ENCODE results near the gene ENPP3.
A peak's percentile ranks its signal among the peaks of the same experiment; 100 is the strongest.
"Not testable (repeated sequence)": the region's sequence is repeated elsewhere in the genome, so short reads cannot be mapped to it uniquely, and the experiment has no call there.

Gene ENPP3

DNA sequence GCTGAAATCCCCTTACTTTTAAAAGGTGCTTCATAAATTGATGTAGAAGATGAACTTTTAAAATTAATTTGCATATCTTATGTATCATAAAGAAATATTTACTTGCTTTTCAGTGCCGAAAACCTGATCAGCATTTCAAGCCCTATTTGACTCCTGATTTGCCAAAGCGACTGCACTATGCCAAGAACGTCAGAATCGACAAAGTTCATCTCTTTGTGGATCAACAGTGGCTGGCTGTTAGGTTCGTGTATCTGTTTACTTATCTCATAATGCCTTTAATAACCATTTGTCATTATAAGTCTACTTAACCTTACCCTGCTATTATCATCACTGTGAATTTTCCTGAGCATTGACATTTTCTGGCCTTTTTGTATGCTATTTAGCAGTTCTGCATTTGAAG lies 56.3 kb downstream of the ENPP3 start:
- TF ChIP-seq, protein P1, sequence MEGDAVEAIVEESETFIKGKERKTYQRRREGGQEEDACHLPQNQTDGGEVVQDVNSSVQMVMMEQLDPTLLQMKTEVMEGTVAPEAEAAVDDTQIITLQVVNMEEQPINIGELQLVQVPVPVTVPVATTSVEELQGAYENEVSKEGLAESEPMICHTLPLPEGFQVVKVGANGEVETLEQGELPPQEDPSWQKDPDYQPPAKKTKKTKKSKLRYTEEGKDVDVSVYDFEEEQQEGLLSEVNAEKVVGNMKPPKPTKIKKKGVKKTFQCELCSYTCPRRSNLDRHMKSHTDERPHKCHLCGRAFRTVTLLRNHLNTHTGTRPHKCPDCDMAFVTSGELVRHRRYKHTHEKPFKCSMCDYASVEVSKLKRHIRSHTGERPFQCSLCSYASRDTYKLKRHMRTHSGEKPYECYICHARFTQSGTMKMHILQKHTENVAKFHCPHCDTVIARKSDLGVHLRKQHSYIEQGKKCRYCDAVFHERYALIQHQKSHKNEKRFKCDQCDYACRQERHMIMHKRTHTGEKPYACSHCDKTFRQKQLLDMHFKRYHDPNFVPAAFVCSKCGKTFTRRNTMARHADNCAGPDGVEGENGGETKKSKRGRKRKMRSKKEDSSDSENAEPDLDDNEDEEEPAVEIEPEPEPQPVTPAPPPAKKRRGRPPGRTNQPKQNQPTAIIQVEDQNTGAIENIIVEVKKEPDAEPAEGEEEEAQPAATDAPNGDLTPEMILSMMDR (IDR thresholded peaks at IDR 0.05; ENCODE audit: low read depth, low read length): no peak

DNA sequence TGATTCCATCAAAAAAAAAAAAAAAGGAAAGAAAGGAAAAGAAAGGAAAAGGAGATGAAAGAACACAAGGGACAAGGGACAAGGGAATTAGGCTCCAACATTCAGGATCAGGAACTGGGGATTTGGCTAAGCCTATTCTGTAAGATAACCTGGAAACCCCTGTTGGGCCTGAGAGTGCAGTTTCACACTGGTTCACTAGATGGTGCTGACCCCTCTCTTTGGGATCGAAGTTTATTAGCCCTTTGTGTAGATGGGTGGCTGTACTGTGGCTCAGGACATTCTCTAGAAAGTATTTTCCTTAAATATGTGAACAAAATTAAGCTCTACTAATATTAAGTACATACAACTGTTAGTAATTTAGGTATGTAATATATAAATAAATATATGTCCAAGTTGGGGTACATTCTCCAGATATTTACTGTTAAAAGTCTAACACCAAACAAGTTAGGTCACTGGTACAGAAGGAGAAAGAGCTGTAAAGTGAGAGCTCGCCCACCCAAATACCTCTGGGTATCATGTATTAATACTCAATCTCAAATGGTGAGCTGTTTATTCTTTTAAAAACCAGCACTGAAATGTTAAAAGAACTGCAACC lies 57.8 kb downstream of the ENPP3 start:
- peak; percentile 32 for DNase-seq (ENCODE audit: extremely low read depth, low read depth)
- TF ChIP-seq, protein P1 (IDR thresholded peaks at IDR 0.05; ENCODE audit: low read depth, low read length): peak; percentile 79

More for the DNA sequence above, 56.3 kb downstream of the ENPP3 start:
- no peak for DNase-seq (ENCODE audit: extremely low read depth, low read depth)

- TF ChIP-seq, protein P1 (IDR thresholded peaks at IDR 0.05; ENCODE audit: low read depth, low read length): no peak
These were observed 59.9 kb downstream of the ENPP3 start for GRCh38 chr6:131696956-131697355.

GRCh38 chr6:131700851-131701250 lies 63.7 kb downstream of the ENPP3 start:
- not testable (repeated sequence) for DNase-seq (ENCODE audit: extremely low read depth, low read depth)

More at GRCh38 chr6:131696956-131697355, 59.9 kb downstream of the ENPP3 start:
- DNase-seq (ENCODE audit: extremely low read depth, low read depth): no peak

- not testable (repeated sequence) for DNase-seq (ENCODE audit: extremely low read depth, low read depth)
These were observed 66.8 kb downstream of the ENPP3 start for GRCh38 chr6:131703905-131704304.

GRCh38 chr6:131710917-131711316 lies 73.8 kb downstream of the ENPP3 start, which contains the start of gene CTAGE9:
CTAGE9 (minus strand) TSS chr6:131711017; CDS start chr6:131711017, 0 bp downstream.
- not testable (repeated sequence) for DNase-seq (ENCODE audit: extremely low read depth, low read depth)

DNA sequence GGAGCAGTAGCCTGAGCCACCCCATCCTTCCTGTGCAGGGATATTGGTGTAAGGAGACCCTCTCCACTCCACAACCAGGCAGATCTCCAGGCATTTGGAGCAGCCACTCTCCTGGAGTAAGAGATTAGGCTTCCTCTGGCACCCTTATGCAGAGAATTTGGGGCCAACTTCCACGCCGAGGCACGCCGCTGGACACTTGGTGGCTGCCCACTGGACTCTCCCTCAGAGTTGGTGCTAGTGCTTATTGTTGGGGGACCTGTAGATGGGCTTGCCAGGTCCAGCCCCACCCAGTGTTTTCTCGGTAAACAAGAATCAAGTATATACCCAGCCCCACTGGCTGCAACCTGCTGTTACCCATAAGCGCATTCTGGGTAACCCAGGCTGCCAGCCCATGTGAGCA lies 78.5 kb downstream of the ENPP3 start:
- DNase-seq (ENCODE audit: extremely low read depth, low read depth): not testable (repeated sequence)

DNA sequence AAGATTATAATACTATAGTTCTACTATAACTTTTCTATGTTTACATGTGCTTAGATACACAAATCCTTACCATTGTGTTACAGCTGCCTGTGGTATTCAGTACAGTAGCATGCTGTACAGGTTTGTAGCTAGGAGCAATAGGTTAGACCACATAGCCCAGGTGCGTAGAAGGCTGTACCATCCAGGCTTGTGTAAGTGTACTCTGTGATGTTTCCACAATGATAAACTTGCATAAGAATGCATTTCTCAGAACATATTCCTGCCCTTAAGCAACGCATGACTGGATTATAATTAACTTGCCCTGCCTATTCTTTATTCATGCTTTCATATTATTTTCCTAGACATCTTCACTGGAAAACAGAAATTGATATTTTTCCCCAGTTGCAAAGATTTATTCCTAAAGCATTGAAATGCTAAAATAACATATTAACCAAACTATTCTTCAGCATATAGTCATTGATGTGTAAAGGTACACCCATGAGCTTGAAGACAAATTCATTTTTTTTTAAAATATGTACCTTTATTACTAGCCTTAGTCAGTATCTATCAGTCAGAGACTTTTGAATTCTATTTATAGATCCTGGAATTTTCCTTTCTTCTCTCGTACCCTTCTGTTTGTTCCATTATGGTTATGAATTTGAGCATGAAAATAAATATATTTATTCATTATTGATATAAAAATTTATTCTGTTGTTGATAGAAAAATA lies 80.9 kb downstream of the ENPP3 start:
- TF ChIP-seq, protein P1 (IDR thresholded peaks at IDR 0.05; ENCODE audit: low read depth, low read length): no peak
- no peak for DNase-seq (ENCODE audit: extremely low read depth, low read depth)

GRCh38 chr6:131721161-131721560 lies 84.1 kb downstream of the ENPP3 start:
- TF ChIP-seq, protein P1 (IDR thresholded peaks at IDR 0.05; ENCODE audit: low read depth, low read length): no peak
- DNase-seq (ENCODE audit: extremely low read depth, low read depth): no peak
